ENCODE data around the gene KRTAP2-4.
"Not testable (repeated sequence)": the region's sequence is repeated elsewhere in the genome, so short reads cannot be mapped to it uniquely, and the experiment has no call there.

The KRTAP2-4 gene

DNA sequence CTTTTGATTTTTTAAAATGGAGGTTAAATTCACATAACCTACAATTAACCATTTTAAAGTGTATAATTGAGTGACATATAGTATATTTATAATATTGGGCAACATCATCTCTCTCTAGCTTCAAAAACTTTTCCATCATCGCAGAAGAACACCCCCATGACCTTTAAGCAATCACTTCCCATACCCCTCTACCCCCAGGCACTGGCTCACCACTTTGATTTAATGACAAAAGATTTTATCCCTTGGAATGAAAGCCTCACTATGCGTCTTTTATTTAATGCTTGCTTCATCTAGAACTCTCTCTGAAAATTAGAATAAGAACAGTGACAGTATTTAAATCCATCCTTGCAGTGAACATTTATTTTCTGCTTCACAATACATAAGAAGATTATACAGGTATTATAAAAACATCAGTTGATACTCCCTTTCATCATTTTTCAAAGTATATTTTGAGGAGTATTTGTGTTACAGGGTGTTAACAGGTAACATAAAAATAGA, 27.8 kb downstream of the KRTAP2-4 start:
- DNase-seq, result no peak

DNA sequence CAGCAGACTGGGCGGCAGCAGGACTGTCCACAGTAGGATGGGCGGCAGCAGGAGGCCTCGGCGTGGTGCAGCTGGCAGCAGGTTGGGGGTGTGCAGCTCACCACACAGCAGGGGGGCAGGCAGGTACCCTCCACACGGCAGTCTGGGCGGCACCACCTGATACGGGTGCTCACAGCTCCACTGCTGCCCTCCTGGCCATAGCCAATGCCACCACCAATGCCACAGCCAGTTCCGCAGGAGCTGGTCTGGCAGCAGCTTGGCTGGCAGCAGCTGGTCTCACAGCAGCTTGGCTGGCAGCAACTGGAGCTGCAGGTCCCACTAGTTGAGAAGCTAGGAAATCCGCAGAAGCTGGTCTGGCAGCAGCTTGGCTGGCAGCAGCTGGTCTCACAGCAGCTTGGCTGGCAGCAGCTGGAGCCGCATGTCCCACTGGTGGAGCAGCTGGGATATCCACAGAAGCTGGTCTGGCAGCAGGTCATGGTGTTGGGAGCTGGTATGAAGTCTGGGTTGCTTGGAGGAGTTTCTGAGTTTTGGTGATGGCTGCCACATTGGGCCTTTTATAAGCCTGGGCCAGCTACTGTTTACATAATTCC, 31.2 kb downstream of the KRTAP2-4 start, which contains the start of gene KRTAP1-3:
Gene KRTAP1-3, minus strand, starts transcription at position 529 of the 590 bp plus-strand sequence. Its CDS starts 53 bp downstream, at position 476.
- not testable (repeated sequence) for DNase-seq

DNA sequence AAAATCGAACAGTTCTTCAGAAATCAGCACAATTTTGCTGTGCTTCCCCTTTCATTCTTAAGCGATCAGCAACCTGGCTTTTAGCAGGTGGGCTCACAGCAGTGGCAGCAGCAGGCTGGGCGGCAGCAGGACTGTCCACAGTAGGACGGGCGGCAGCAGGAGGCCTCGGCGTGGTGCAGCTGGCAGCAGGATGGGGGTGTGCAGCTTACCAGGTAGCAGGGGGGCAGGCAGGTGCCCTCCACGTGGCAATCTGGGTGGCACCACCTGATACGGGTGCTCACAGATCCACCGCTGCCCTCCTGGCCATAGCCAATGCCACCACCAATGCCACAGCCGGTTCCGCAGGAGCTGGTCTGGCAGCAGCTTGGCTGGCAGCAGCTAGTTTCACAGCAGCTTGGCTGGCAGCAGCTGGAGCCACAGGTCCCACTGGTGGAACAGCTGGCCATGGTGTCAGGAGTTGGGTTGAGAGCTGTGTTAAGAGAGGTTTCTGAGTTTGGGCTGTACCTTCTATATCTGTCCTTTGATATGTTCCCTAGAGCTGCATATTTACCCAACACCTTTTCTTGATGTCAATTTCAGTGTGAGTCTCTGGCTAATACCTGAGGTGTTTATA, 35.9 kb downstream of the KRTAP2-4 start, which contains the start of gene KRTAP1-4:
Gene KRTAP1-4, minus strand, starts transcription at position 563 of the 613 bp plus-strand sequence. Its CDS starts 117 bp downstream, at position 446.
- no peak for DNase-seq

DNA sequence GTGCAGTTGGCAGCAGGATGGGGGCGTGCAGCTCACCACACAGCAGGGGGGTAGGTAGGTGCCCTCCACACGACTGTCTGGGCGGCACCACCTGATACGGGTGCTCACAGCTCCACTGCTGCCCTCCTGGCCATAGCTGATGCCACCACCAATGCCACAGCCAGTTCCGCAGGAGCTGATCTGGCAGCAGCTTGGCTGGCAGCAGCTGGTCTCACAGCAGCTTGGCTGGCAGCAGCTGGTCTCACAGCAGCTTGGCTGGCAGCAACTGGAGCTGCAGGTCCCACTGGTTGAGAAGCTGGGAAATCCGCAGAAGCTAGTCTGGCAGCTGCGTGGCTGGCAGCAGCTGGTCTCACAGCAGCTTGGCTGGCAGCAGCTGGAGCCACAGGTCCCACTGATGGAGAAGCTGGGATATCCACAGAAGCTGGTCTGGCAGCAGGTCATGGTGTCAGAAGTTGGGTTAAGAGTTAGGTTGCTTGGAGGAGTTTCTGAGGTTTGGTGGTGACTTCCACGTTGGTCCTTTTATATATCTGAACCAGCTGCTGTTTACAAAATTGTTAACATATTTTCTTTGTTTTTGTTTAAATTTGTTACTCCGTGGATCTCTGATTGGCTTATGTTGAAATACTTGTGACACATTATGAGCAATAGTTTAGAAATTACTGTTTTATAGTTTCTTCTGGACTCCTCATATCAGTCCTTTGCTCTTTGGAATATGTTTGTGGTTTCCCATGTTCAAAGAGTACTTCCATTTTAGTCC, 38.8 kb downstream of the KRTAP2-4 start, which contains the start of gene KRTAP1-5:
Gene KRTAP1-5, minus strand, starts transcription at position 494 of the 757 bp plus-strand sequence. Its CDS starts 53 bp downstream, at position 441.
- no peak for DNase-seq

DNA sequence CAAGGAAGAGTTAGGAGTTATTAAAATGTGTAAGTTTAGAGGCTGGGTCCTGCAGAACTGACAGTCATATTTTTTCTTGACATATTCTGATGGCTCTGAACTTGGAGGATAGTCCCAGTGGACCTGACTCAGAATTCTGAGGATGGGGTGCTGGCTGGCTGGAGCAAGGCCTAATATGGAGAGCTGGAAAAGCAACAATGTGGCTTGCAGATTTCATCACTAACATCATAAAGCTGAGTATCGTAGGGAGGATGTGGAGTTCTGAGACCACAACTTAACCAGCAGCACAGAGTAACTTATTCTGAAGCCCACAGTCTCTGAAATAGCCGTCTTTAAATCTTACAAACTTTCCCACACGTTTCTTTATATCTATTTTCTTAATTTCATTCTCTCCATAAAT, 41.0 kb downstream of the KRTAP2-4 start:
- no peak for DNase-seq

DNA sequence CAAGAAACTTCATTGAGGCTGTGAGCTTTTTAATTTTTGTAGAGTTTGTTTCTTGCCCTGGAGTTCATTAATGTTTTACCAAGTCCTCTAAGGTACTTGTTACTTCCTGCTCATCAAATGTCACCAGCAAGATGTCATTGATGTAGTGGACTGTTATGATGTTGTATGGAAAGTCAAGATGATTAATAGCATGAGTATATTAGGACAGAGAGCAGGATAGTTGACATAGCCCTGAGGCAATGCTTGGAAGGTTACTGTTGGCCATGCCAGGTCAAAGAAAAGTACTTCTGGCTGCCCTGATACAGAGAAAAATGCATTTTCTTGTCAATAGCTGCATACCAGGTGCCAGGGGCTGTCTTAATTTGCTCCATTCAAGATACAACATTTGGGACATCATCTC, 45.3 kb downstream of the KRTAP2-4 start:
- DNase-seq, result no peak

DNA sequence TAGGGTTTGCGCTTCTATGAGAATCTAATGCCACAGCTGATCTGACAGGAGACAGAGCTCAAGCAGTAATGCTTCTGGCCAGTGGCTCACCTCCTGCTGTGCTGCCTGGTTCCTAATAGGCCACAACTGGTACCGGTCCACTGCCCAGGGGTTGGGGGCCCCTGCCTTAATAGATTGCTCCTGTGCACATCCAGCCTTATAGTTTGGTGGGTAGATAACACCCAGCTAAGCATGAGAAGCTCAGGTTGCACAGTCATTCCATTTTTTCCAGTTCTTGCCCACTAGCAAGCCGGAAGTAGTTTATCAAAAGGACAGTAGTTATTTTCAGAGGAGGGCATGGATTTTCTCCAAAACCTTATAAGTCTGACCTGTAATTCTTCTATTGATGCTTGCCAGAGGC, 46.3 kb downstream of the KRTAP2-4 start:
- no peak for DNase-seq

DNA sequence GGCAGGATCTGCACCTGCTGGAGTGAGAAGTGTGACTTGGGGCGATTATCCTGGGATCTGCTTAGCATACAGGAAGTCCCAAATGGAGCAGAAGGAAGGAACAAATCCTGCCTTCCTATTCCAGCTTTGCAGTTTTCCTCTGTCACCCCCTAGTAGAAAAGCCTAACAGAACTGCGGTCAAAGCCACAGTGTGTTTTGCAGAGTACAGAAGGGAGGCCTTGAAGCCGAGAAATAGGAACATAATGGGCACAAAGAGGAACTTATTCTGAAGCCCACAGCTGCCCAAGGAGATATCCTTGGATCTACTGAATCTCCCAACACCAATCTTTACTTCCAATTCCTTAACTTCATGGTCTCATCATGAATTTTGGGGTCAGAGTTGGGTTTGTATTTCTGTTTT, 47.1 kb downstream of the KRTAP2-4 start:
- DNase-seq, result no peak

DNA sequence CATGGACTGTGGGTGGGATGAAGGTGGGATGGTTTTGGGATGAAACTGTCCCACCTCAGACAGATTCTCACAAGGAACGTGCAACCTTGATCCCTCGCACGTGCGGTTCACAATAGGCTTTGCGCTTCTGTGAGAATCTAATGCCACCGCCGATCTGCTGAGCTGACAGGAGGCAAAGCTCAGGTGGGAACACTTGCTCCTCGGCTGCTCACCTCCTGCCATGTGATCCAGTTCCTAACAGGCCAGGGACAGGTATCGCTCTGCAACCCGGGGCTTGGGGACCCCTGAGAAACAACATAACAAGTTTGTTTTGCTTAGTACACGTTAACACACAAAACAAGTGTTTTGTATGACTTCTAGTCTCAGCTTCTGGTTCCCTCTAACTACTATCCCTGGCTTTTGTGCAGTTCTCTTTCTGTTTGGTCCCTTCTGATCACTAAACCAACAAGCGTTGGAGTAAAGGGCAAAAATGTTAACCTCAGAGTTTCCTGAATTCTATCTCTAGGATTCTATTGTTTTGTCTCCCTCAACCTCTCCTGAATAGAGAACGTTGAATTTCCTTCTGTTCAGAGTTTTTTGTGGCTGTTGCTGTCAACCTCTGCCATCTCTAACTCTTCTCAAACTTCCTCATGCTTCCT, 49.0 kb downstream of the KRTAP2-4 start:
- DNase-seq, result no peak

DNA sequence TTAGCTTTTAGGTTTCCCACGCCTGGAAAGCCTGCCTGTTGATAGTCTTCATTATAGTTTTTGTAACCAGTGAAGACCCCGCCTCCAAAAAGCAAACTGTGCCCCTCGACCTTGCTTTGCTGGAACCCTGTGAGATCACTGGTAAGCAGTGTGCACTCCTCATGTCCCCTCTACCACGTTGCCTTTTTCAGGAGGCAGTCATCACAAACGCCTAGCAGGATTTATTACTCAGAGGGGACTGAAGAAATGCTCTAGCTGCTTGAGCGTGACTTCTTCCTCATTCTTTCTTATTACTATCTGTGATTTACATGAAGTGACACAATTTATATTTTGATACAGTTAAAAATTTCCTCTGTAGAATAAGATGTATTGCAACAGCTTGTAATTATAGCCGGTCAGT, 50.2 kb downstream of the KRTAP2-4 start:
- DNase-seq, result no peak

All from C1 segment of cervical spinal cord (tissue), 14 donors.